Kidney epithelial cell (primary cell): ENCODE results near the gene CCDC88C. TPM values are rescaled to one million over a fixed set of nuclear protein-coding genes. Genes with fewer than 3 reads are reported as not detected.

ENCODE experiments used
- DNase-seq: peaks from one replicate; pipeline ENCODE4 v3.0.0-alpha.2; 2010; ENCODE audit warnings: low read depth
- H3K27me3 ChIP-seq: 2 replicates; pipeline ENCODE4 v1.6.0; 2011; ENCODE audit warnings: low read length; ENCODE audit not compliant: control insufficient read depth, insufficient read depth
- H3K36me3 ChIP-seq: 2 replicates; pipeline ENCODE4 v1.5.1; 2011; ENCODE audit warnings: low read length; ENCODE audit not compliant: control insufficient read depth, insufficient read depth
- H3K4me3 ChIP-seq: 2 replicates; pipeline ENCODE4 v1.5.1; 2011; ENCODE audit warnings: low read depth, mild to moderate bottlenecking, control low read depth, low read length
- CTCF ChIP-seq: IDR thresholded peaks from 2 replicates; pipeline ENCODE4 v1.5.1; 2011; ENCODE audit warnings: mild to moderate bottlenecking, moderate library complexity, low read length, control low read depth, inconsistent platforms; ENCODE audit not compliant: insufficient read depth, poor library complexity, severe bottlenecking
- total RNA-seq: library from RNA; depleted of rRNA; stranded (reverse); fragments of >200 nt; gene quantifications from 2 replicates; pipeline ENCODE4 v1.2.3, GENCODE V29; 2015

CCDC88C gene
- total RNA-seq, 1 donor from 2014 or later, result 22.4 TPM

GRCh38 chr14:91394105-91395081 lies 23.2 kb downstream of the CCDC88C start:
- no peak for DNase-seq
- Histone ChIP-seq H3K27me3 (no peaks in the 10 kb centered on the region), H3K4me3 (no peak overlapping the region)

GRCh38 chr14:91392623-91393303 lies 24.9 kb downstream of the CCDC88C start:
- DNase-seq, result no peak
- Histone ChIP-seq H3K36me3 (no peaks in the 10 kb centered on the region), H3K27me3 (no peaks in the 10 kb centered on the region), H3K4me3 (no peak overlapping the region)
- no peak for TF ChIP-seq CTCF

More at GRCh38 chr14:91394105-91395081, 23.2 kb downstream of the CCDC88C start:
- no peak for TF ChIP-seq CTCF
- H3K36me3 ChIP-seq, result no peaks in the 10 kb centered on the region

GRCh38 chr14:91390165-91390778 lies 27.3 kb downstream of the CCDC88C start:
- no peak overlapping the region for H3K4me3 ChIP-seq
- H3K36me3 ChIP-seq, result no peaks in the 10 kb centered on the region
- no peak for TF ChIP-seq CTCF
- no peaks in the 10 kb centered on the region for H3K27me3 ChIP-seq
- no peak for DNase-seq

GRCh38 chr14:91389150-91389549 lies 28.5 kb downstream of the CCDC88C start:
- Histone ChIP-seq H3K36me3 (no peaks in the 10 kb centered on the region), H3K4me3 (no peak overlapping the region), H3K27me3 (no peaks in the 10 kb centered on the region)
- TF ChIP-seq CTCF, result no peak
- no peak for DNase-seq

- TF ChIP-seq CTCF, result no peak
- DNase-seq, result no peak
- H3K36me3 ChIP-seq, result no peaks in the 10 kb centered on the region
Measured at GRCh38 chr14:91388551-91388975, 29.1 kb downstream of the CCDC88C start.

More at GRCh38 chr14:91388551-91388975, 29.1 kb downstream of the CCDC88C start:
- Histone ChIP-seq H3K27me3 (no peaks in the 10 kb centered on the region), H3K4me3 (no peak overlapping the region)
